Measurements from ENCODE around the gene SPATA2L.

Gene SPATA2L

GRCh38 chr16:89667633-89668032 is 33.9 kb downstream of the SPATA2L start:
- TF ChIP-seq TAF1 (IDR thresholded peaks at IDR 0.05; ENCODE audit: borderline replicate concordance, insufficient read depth, low read length): no peak
- no peak for TF ChIP-seq FOXP2 (optimal IDR thresholded peaks at IDR 0.05; ENCODE audit: borderline replicate concordance, extremely low read depth, extremely low read length, insufficient read depth)
- TF ChIP-seq POLR2AphosphoS5 (IDR thresholded peaks at IDR 0.05; ENCODE audit: low read depth, low read length): no peak
- no peak for TF ChIP-seq SIN3A (IDR thresholded peaks at IDR 0.05; ENCODE audit: borderline replicate concordance, insufficient read depth, low read length)

GRCh38 chr16:89661215-89661614 is 40.3 kb downstream of the SPATA2L start:
- TF ChIP-seq TAF1 (IDR thresholded peaks at IDR 0.05; ENCODE audit: borderline replicate concordance, insufficient read depth, low read length) (no peak), SIN3A (IDR thresholded peaks at IDR 0.05; ENCODE audit: borderline replicate concordance, insufficient read depth, low read length) (no peak), POLR2AphosphoS5 (IDR thresholded peaks at IDR 0.05; ENCODE audit: low read depth, low read length) (no peak), REST (IDR thresholded peaks at IDR 0.05; ENCODE audit: insufficient read depth in 1 of 2, low read depth in 2 of 2, low read length in 2 of 2) (no peak), FOXP2 (optimal IDR thresholded peaks at IDR 0.05; ENCODE audit: borderline replicate concordance, extremely low read depth, extremely low read length, insufficient read depth) (no peak)

GRCh38 chr16:89660146-89660545 is 41.4 kb downstream of the SPATA2L start:
- TF ChIP-seq POLR2AphosphoS5 (IDR thresholded peaks at IDR 0.05; ENCODE audit: low read depth, low read length) (no peak), REST (IDR thresholded peaks at IDR 0.05; ENCODE audit: insufficient read depth in 1 of 2, low read depth in 2 of 2, low read length in 2 of 2) (no peak), TAF1 (IDR thresholded peaks at IDR 0.05; ENCODE audit: borderline replicate concordance, insufficient read depth, low read length) (no peak), FOXP2 (optimal IDR thresholded peaks at IDR 0.05; ENCODE audit: borderline replicate concordance, extremely low read depth, extremely low read length, insufficient read depth) (no peak), SIN3A (IDR thresholded peaks at IDR 0.05; ENCODE audit: borderline replicate concordance, insufficient read depth, low read length) (no peak)

GRCh38 chr16:89658221-89658879 is 43.2 kb downstream of the SPATA2L start:
- TF ChIP-seq REST (IDR thresholded peaks at IDR 0.05; ENCODE audit: insufficient read depth in 1 of 2, low read depth in 2 of 2, low read length in 2 of 2) (no peak), FOXP2 (optimal IDR thresholded peaks at IDR 0.05; ENCODE audit: borderline replicate concordance, extremely low read depth, extremely low read length, insufficient read depth) (no peak), POLR2AphosphoS5 (IDR thresholded peaks at IDR 0.05; ENCODE audit: low read depth, low read length) (no peak), SIN3A (IDR thresholded peaks at IDR 0.05; ENCODE audit: borderline replicate concordance, insufficient read depth, low read length) (no peak), TAF1 (IDR thresholded peaks at IDR 0.05; ENCODE audit: borderline replicate concordance, insufficient read depth, low read length) (no peak)

GRCh38 chr16:89657442-89658220 is 43.9 kb downstream of the SPATA2L start, which contains the start of the genes CHMP1A and SPATA33:
CHMP1A (minus strand) TSS chr16:89657708; CDS start chr16:89657588, 120 bp downstream.
SPATA33 (plus strand) TSS chr16:89657836; CDS start chr16:89657912, 76 bp downstream.
- peak; percentile 72 for TF ChIP-seq POLR2AphosphoS5 (IDR thresholded peaks at IDR 0.05; ENCODE audit: low read depth, low read length)
- TF ChIP-seq TAF1 (IDR thresholded peaks at IDR 0.05; ENCODE audit: borderline replicate concordance, insufficient read depth, low read length): 0 out of 2 replicates have a peak, but pooled peaks have one; percentile 36
- peak; percentile 76; the same call in 1 of the 2 replicates for TF ChIP-seq SIN3A (IDR thresholded peaks at IDR 0.05; ENCODE audit: borderline replicate concordance, insufficient read depth, low read length)
- TF ChIP-seq FOXP2 (optimal IDR thresholded peaks at IDR 0.05; ENCODE audit: borderline replicate concordance, extremely low read depth, extremely low read length, insufficient read depth): no peak

Data from PFSK-1 (cell line).